H1 (cell line): Measurements from ENCODE around the gene GINS2. TPM values are rescaled to one million over a fixed set of nuclear protein-coding genes. Genes with fewer than 3 reads are reported as not detected.

ENCODE experiments used
- CTCF ChIA-PET: fragments of 300-600 bp; sonication (Branson Sonifier 250); formaldehyde crosslinking; loops from one replicate; lab custom pipeline; 2021; ENCODE audit not compliant: partially characterized antibody; lab: Charles Lee
- POLR2A ChIA-PET: fragments of 300-600 bp; sonication (Branson Sonifier 250); formaldehyde crosslinking; loops from one replicate; lab custom pipeline; 2021; ENCODE audit warnings: inconsistent platforms; ENCODE audit not compliant: partially characterized antibody; lab: Charles Lee
- DNase-seq, 2 experiments: peaks; one replicate each; pipeline versions ENCODE4 v3.0.0 to v3.0.0-alpha.2; 2010 to 2022; ENCODE audit warnings: low spot score in 2 of 2, low read depth in 1 of 2, mixed read lengths in 1 of 2
- FAIRE-seq: peaks from 2 replicates; lab custom pipeline; 2011; peaks lifted over from hg19 to GRCh38; lab: Jason Lieb, UNC
- H2AFZ ChIP-seq: 2 replicates; pipeline ENCODE4 v1.8.1; 2012; ENCODE audit warnings: low read length, inconsistent platforms
- H2AK5ac ChIP-seq: 2 replicates; pipeline ENCODE4 v1.6.1; 2013; ENCODE audit warnings: low read depth, low read length
- H2BK120ac ChIP-seq: replicated peaks from 2 replicates; pipeline ENCODE3; 2013; ENCODE audit warnings: low read depth, low read length, inconsistent platforms
- H2BK12ac ChIP-seq: 2 replicates; pipeline ENCODE4 v1.6.1; 2013; ENCODE audit warnings: low read depth, low read length
- H2BK15ac ChIP-seq: 2 replicates; pipeline ENCODE4 v1.6.1; 2013; ENCODE audit warnings: low read length
- H2BK20ac ChIP-seq: 2 replicates; pipeline ENCODE4 v1.6.1; 2013; ENCODE audit warnings: low read length
- H2BK5ac ChIP-seq: 2 replicates; pipeline ENCODE4 v1.6.1; 2013; ENCODE audit warnings: low read depth, low read length
- H3K14ac ChIP-seq: 2 replicates; pipeline ENCODE4 v1.6.1; 2013; ENCODE audit warnings: inconsistent platforms; ENCODE audit not compliant: insufficient read length
- H3K18ac ChIP-seq: 2 replicates; pipeline ENCODE4 v1.6.1; 2013; ENCODE audit warnings: low read length; ENCODE audit errors: extremely low read depth
- H3K23ac ChIP-seq: 2 replicates; pipeline ENCODE4 v1.6.1; 2013; ENCODE audit warnings: inconsistent platforms; ENCODE audit not compliant: insufficient read length
- H3K23me2 ChIP-seq: 2 replicates; pipeline ENCODE4 v1.6.1; 2013; ENCODE audit warnings: low read depth, low read length
- H3K27ac ChIP-seq: 2 replicates; pipeline ENCODE4 v1.6.1; 2011; ENCODE audit warnings: low read depth, low read length, inconsistent platforms
- H3K27me3 ChIP-seq, 4 experiments: replicated peaks in 1 of 4; 1 replicate in 1 of 4; 2 replicates in 3 of 4; pipeline versions ENCODE4 v1.6.1 to v1.8.1; 2011 to 2013; ENCODE audit warnings: low read length in 3 of 4, mild to moderate bottlenecking in 3 of 4, inconsistent platforms in 2 of 4, mixed read lengths in 2 of 4, moderate library complexity in 1 of 4; ENCODE audit not compliant: control insufficient read depth in 3 of 4, insufficient read depth in 3 of 4; ENCODE audit errors: extremely low read depth in 1 of 4
- H3K36me3 ChIP-seq, 4 experiments: 2 replicates each; pipeline versions ENCODE4 v1.6.1 to v1.8.1; 2011 to 2013; ENCODE audit warnings: mild to moderate bottlenecking in 4 of 4, low read length in 3 of 4, moderate library complexity in 2 of 4, control low read depth in 1 of 4, inconsistent platforms in 1 of 4; ENCODE audit not compliant: insufficient read depth in 4 of 4, control insufficient read depth in 2 of 4
- H3K4ac ChIP-seq: replicated peaks from 2 replicates; pipeline ENCODE3; 2013; ENCODE audit warnings: low read length, low read depth, mixed read lengths, inconsistent platforms; ENCODE audit not compliant: insufficient read length
- H3K4me1 ChIP-seq, 4 experiments: replicated peaks in 1 of 4; 1 replicate in 1 of 4; 2 replicates in 3 of 4; pipeline versions ENCODE4 v1.6.1 to v1.8.1; 2011 to 2013; ENCODE audit warnings: low read length in 3 of 4, inconsistent platforms in 2 of 4, mixed read lengths in 1 of 4; ENCODE audit not compliant: insufficient read depth in 4 of 4, control insufficient read depth in 3 of 4
- H3K4me2 ChIP-seq, 2 experiments: 2 replicates each; pipeline versions ENCODE4 v1.6.1 to v1.8.1; 2011 to 2013; ENCODE audit warnings: low read depth in 2 of 2, low read length in 2 of 2, control low read depth in 1 of 2, inconsistent platforms in 1 of 2, mild to moderate bottlenecking in 1 of 2; ENCODE audit not compliant: insufficient read depth in 1 of 2
- H3K4me3 ChIP-seq, 4 experiments: fragments of 200-600, 300-600 bp in 1 of 4; sonication (generic), shearing (Covaris generic), sonication (Bioruptor Twin) in 1 of 4; 2 replicates each; pipeline versions ENCODE4 v1.5.1 to v1.8.1; 2011 to 2016; ENCODE audit warnings: low read length in 4 of 4, low read depth in 3 of 4, control low read depth in 2 of 4, inconsistent platforms in 2 of 4, mild to moderate bottlenecking in 2 of 4, mixed read lengths in 1 of 4, moderate library complexity in 1 of 4; ENCODE audit not compliant: insufficient read depth in 2 of 4; ENCODE audit errors: extremely low read depth in 1 of 4
- H3K56ac ChIP-seq: replicated peaks from 2 replicates; pipeline ENCODE3; 2013; ENCODE audit warnings: low read depth, mild to moderate bottlenecking, mixed read lengths, low read length, inconsistent platforms; ENCODE audit not compliant: insufficient read length
- H3K79me1 ChIP-seq: 2 replicates; pipeline ENCODE4 v1.6.1; 2013; ENCODE audit warnings: low read depth, low read length, control low read depth
- H3K79me2 ChIP-seq, 2 experiments: 2 replicates each; pipeline versions ENCODE4 v1.6.1 to v1.8.1; 2012 to 2013; ENCODE audit warnings: low read length in 2 of 2, mild to moderate bottlenecking in 2 of 2, inconsistent platforms in 1 of 2; ENCODE audit not compliant: insufficient read depth in 2 of 2, control insufficient read depth in 1 of 2
- H3K9ac ChIP-seq, 4 experiments: replicated peaks in 1 of 4; 1 replicate in 1 of 4; 2 replicates in 3 of 4; pipeline versions ENCODE4 v1.6.1 to v1.8.1; 2011 to 2013; ENCODE audit warnings: low read depth in 3 of 4, low read length in 3 of 4, control low read depth in 2 of 4, mild to moderate bottlenecking in 2 of 4, moderate library complexity in 2 of 4, inconsistent platforms in 1 of 4; ENCODE audit errors: extremely low read depth in 1 of 4
- H3K9me3 ChIP-seq, 2 experiments: 2 replicates each; pipeline versions ENCODE4 v1.6.1 to v1.8.1; 2012 to 2013; ENCODE audit warnings: mild to moderate bottlenecking in 2 of 2, moderate library complexity in 2 of 2, control low read depth in 1 of 2, inconsistent platforms in 1 of 2, low read depth in 1 of 2, low read length in 1 of 2, mixed read lengths in 1 of 2; ENCODE audit not compliant: insufficient read depth in 2 of 2
- H4K20me1 ChIP-seq, 2 experiments: replicated peaks in 1 of 2; 2 replicates each; pipeline versions ENCODE3 to v1.8.1; 2011 to 2013; ENCODE audit warnings: inconsistent platforms in 2 of 2, low read length in 2 of 2, mild to moderate bottlenecking in 1 of 2; ENCODE audit not compliant: insufficient read depth in 2 of 2, control insufficient read depth in 1 of 2
- H4K5ac ChIP-seq: 2 replicates; pipeline ENCODE4 v1.6.1; 2013; ENCODE audit warnings: low read length, low read depth, mixed read lengths, inconsistent platforms; ENCODE audit not compliant: insufficient read length
- H4K8ac ChIP-seq: 2 replicates; pipeline ENCODE4 v1.8.0; 2013; ENCODE audit warnings: mild to moderate bottlenecking, moderate library complexity, low read length, inconsistent platforms; ENCODE audit not compliant: insufficient read depth; ENCODE audit errors: extremely low read depth
- H4K91ac ChIP-seq: replicated peaks from 2 replicates; pipeline ENCODE3; 2013; ENCODE audit warnings: low read length, mixed read lengths, inconsistent platforms; ENCODE audit not compliant: insufficient read length
- ASH2L ChIP-seq: fragments of 200-600, 300-600 bp; sonication (generic); IDR thresholded peaks from one replicate; pipeline ENCODE4 v1.7.1; 2017; ENCODE audit warnings: low read length
- CBX5 ChIP-seq: fragments of 300-800, 300-1000 bp; sonication (generic); IDR thresholded peaks from 2 replicates; pipeline ENCODE4 v1.7.1; 2016; ENCODE audit warnings: antibody characterized with exemption, low read length, low read depth
- HDAC2 ChIP-seq, 2 experiments: fragments of 300-600 bp in 1 of 2; sonication (generic) in 1 of 2; IDR thresholded peaks; 2 replicates each; pipeline ENCODE4 v1.6.1; 2011 to 2012; ENCODE audit warnings: low read depth in 2 of 2, low read length in 2 of 2, mild to moderate bottlenecking in 2 of 2, moderate library complexity in 2 of 2, borderline replicate concordance in 1 of 2, inconsistent platforms in 1 of 2
- HDAC6 ChIP-seq: IDR thresholded peaks from one replicate; pipeline ENCODE4 v1.7.1; 2012; ENCODE audit warnings: low read depth, mild to moderate bottlenecking, inconsistent platforms, low read length, moderate library complexity
- KDM5A ChIP-seq: fragments of 200-600 bp; IDR thresholded peaks from 2 replicates; pipeline ENCODE4 v1.7.1; 2012; ENCODE audit warnings: mild to moderate bottlenecking, low read length, inconsistent platforms, mixed read lengths
- RBBP5 ChIP-seq: IDR thresholded peaks from 2 replicates; pipeline ENCODE4 v1.7.1; 2012; ENCODE audit warnings: low read depth, mild to moderate bottlenecking, inconsistent platforms, low read length, moderate library complexity, borderline replicate concordance
- RFX5 ChIP-seq: IDR thresholded peaks from 2 replicates; pipeline ENCODE4 v1.6.1; 2011; ENCODE audit warnings: low read depth, low read length, improper control_type of control experiment, borderline replicate concordance
- SIRT6 ChIP-seq: IDR thresholded peaks from one replicate; pipeline ENCODE4 v1.7.1; 2012; ENCODE audit warnings: low read length, inconsistent platforms
- SP1 ChIP-seq: IDR thresholded peaks from 2 replicates; pipeline ENCODE4 v1.6.1; 2011; ENCODE audit warnings: low read depth, low read length
- SUZ12 ChIP-seq: fragments of 200-600 bp; sonication (generic); IDR thresholded peaks from 2 replicates; pipeline ENCODE4 v1.6.1; 2012; ENCODE audit warnings: mild to moderate bottlenecking, inconsistent platforms, low read length, moderate library complexity, mixed read lengths
- YY1 ChIP-seq: IDR thresholded peaks from 2 replicates; pipeline ENCODE4 v1.6.1; 2011; ENCODE audit warnings: low read depth, mild to moderate bottlenecking, low read length
- WGBS, 2 experiments: shearing (Covaris generic) in 1 of 2; methylation state at CpG; one replicate each; pipeline versions ENCODE4 v1.1.6 to v1.1.7; 2013 to 2015; ENCODE audit warnings: low lambda C conversion rate in 2 of 2, mixed read lengths in 2 of 2, inconsistent platforms in 1 of 2, low coverage in 1 of 2, missing lambda C conversion rate in 1 of 2; ENCODE audit not compliant: insufficient replicate concordance in 2 of 2, insufficient coverage in 1 of 2, insufficient read length in 1 of 2; ENCODE audit errors: extremely low coverage in 1 of 2, missing lambda C conversion rate in 1 of 2; 5-methylcytosine and 5-hydroxymethylcytosine counted together
- polyA plus RNA-seq, 7 experiments: library from polyadenylated mRNA; depleted of rRNA in 3 of 7; stranded (reverse) in 5 of 7; unstranded in 2 of 7; fragments of >200 nt in 5 of 7; fragments of 200-250 nt in 2 of 7; gene quantifications; 1 replicate in 5 of 7; 2 replicates in 1 of 7; 4 replicates in 1 of 7; pipeline versions ENCODE4 v1.2.1 to v1.2.3, GENCODE V29; 2011 to 2013; ENCODE audit warnings: missing spikeins in 2 of 7, mixed read lengths in 2 of 7
- total RNA-seq: library from RNA; stranded (reverse); fragmentation: NEBNext Ultra II Directional; extraction: Animal tissue kit (Norgen Biotek cat#: 25700); gene quantifications from 2 replicates; pipeline ENCODE4 v1.2.1, GENCODE V29; 2021
- TF ChIP-seq, protein P1 (sequence below), 3 experiments: IDR thresholded peaks; 1 replicate in 2 of 3; 2 replicates in 1 of 3; pipeline versions ENCODE4 v1.5.1 to v1.6.1; 2011; ENCODE audit warnings: low read length in 3 of 3, mild to moderate bottlenecking in 3 of 3, inconsistent platforms in 2 of 3, low read depth in 1 of 3, moderate library complexity in 1 of 3; ENCODE audit not compliant: insufficient read depth in 1 of 3; ENCODE audit errors: control extremely low read depth in 1 of 3

GINS2 gene
- total and polyA plus RNA-seq, 2 of the 8 experiments (the other 6 are each of a cell fraction or from before 2014, with no cell fraction given) = 29.4 to 59.1 TPM

DNA sequence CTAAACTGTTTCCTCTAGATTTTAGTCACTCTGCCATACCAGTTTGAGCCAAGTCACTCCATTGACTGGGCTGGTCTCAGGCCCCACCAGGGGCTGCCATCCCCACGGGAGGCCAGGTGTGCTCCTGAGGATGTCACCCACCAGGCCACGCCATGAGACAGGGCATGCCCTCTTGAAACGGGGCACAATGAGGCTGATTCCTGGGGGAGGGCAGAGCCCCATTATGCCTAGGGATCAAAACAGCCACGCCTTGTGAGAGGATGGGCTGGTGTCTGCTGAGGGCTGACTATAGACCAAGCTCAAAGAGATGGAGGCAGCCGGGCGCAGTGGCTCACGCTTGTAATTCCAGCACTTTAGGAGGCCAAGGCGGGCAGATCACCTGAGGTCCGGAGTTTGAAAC, 21.5 kb downstream of the GINS2 start:
- 90% methylated on average over 9 of the region's 9 CpGs; no CpG with 5 or more reads in 1 of the 2 experiments for WGBS, 2 experiments

More for the DNA sequence above, 21.5 kb downstream of the GINS2 start:
- H4K5ac ChIP-seq = no peak overlapping the region
- FAIRE-seq (no peak), DNase-seq (no peak)
- H2BK20ac ChIP-seq = no peak overlapping the region
- H2AK5ac ChIP-seq = no peak overlapping the region
- H3K4ac ChIP-seq = no peak overlapping the region
- H3K4me3 ChIP-seq = no peak overlapping the region
- H3K4me2 ChIP-seq = no peak overlapping the region
- H4K20me1 ChIP-seq = peaks cover 10 to 31% of the 10 kb centered on the region in 2 experiments
- peaks cover 3% of the 10 kb centered on the region for H3K79me1 ChIP-seq
- no peak overlapping the region for H3K27ac ChIP-seq
- H3K4me1 ChIP-seq = no peaks in the 10 kb centered on the region
- no peak overlapping the region for H3K56ac ChIP-seq
- no peak overlapping the region for H3K9ac ChIP-seq
- H3K14ac ChIP-seq = no peak overlapping the region
- H3K36me3 ChIP-seq = peaks cover 53 to 98% (median 80%) of the 10 kb centered on the region in 4 experiments
- no peak overlapping the region for H2BK15ac ChIP-seq
- POLR2A ChIA-PET = interaction anchor here (0.8 to 2.9 kb wide), 3 partner anchors 8 to 16 kb away, joined by 3 to 10 read pairs (median 9); no protein-coding TSS in a partner anchor
- no peak overlapping the region for H2BK120ac ChIP-seq
- no peak overlapping the region; the same call in 1 of the 2 replicates for H4K8ac ChIP-seq
- H3K79me2 ChIP-seq = no peaks in the 10 kb centered on the region
- no peaks in the 10 kb centered on the region for H3K23me2 ChIP-seq
- no peak overlapping the region for H3K18ac ChIP-seq
- H3K23ac ChIP-seq = no peak overlapping the region
- no peaks in the 10 kb centered on the region for H3K27me3 ChIP-seq
- H2BK5ac ChIP-seq = no peak overlapping the region; the same call in 1 of the 2 replicates
- H2BK12ac ChIP-seq = no peak overlapping the region
- H3K9me3 ChIP-seq = no peaks in the 10 kb centered on the region
- H4K91ac ChIP-seq = no peak overlapping the region
- no peak overlapping the region for H2AFZ ChIP-seq
- no peak for TF ChIP-seq SIRT6
- TF ChIP-seq RBBP5 = no peak
- TF ChIP-seq SUZ12 = no peak
- TF ChIP-seq KDM5A = no peak
- no peak for TF ChIP-seq RFX5
- TF ChIP-seq HDAC6 = no peak
- TF ChIP-seq, protein P1, sequence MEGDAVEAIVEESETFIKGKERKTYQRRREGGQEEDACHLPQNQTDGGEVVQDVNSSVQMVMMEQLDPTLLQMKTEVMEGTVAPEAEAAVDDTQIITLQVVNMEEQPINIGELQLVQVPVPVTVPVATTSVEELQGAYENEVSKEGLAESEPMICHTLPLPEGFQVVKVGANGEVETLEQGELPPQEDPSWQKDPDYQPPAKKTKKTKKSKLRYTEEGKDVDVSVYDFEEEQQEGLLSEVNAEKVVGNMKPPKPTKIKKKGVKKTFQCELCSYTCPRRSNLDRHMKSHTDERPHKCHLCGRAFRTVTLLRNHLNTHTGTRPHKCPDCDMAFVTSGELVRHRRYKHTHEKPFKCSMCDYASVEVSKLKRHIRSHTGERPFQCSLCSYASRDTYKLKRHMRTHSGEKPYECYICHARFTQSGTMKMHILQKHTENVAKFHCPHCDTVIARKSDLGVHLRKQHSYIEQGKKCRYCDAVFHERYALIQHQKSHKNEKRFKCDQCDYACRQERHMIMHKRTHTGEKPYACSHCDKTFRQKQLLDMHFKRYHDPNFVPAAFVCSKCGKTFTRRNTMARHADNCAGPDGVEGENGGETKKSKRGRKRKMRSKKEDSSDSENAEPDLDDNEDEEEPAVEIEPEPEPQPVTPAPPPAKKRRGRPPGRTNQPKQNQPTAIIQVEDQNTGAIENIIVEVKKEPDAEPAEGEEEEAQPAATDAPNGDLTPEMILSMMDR (IDR thresholded peaks at IDR 0.05; ENCODE audit: control extremely low read depth in 1 of 3, insufficient read depth in 1 of 3, low read depth in 1 of 3, low read length in 3 of 3) = no peak
- TF ChIP-seq CBX5 = no peak
- no peak for TF ChIP-seq YY1
- TF ChIP-seq HDAC2 (IDR thresholded peaks at IDR 0.05; ENCODE audit: borderline replicate concordance in 1 of 2, low read depth in 2 of 2, low read length in 2 of 2) = no peak
- no peak for TF ChIP-seq ASH2L
- TF ChIP-seq SP1 = no peak
- TF ChIP-seq, all 59 proteins: peak for 0
- CTCF ChIA-PET = interaction anchor here (0.6 to 16.9 kb wide), 5 partner anchors 8 to 1396 kb away, joined by 3 to 248 read pairs (median 8); no protein-coding TSS in a partner anchor
